ENCODE measurements around the gene TPRX1. TPM values are rescaled to one million over a fixed set of nuclear protein-coding genes. Genes with fewer than 3 reads are reported as not detected.
"Not testable (repeated sequence)": the region's sequence is repeated elsewhere in the genome, so short reads cannot be mapped to it uniquely, and the experiment has no call there.

TPRX1 gene
- total RNA-seq, 1 donor from 2014 or later: not detected

DNA sequence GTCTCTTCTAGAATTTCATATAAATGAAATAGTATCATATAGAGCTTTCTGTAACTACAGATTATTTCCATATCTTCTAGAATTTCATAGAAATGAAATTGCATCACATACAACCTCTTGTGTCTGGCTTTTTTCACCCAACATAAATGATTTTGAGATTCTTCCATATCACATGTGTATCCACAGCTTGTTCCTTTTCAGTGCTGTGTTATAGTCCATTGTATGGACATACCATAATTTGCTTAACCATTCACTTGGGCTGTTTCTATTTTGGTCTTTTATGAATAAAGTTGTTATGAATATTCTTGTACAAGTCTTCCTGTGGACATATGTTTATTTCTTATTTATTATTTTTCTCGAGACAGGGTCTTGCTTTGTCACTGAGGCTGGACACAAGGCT, 11.7 kb downstream of the TPRX1 start:
- Mint-ChIP-seq H3K4me1 (peaks cover 6% of the 10 kb centered on the region), H3K9me3 (no peaks in the 10 kb centered on the region), H3K27ac (no peak overlapping the region), H3K27me3 (no peaks in the 10 kb centered on the region), H3K4me3 (no peak overlapping the region), H3K36me3 (ENCODE audit: low read depth) (no peaks in the 10 kb centered on the region)
- intact Hi-C loops (cut with micrococcal nuclease): no loop called here
- no peak for DNase-seq

DNA sequence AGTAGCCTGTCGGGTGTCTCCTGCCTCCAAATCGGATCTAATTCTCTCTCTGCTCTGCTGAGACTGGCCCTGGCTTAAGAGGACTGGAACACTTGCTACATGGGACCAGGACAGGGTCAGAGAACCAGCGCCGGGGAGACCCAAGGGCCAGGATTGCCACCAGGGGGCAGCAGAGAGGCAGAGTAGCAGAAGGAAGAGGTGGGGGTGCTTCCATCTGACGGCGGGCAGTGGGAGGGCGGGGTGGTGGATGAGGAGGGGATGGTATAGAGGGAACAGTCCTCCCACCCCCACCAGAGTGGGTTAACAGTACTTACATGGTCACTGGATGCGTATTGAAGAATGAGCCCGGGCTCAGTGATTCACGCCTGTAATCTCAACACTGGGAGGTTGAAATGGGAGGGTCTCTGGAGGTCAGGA, 13.9 kb downstream of the TPRX1 start:
- peaks cover 6% of the 10 kb centered on the region for H3K4me1 Mint-ChIP-seq
- peak; percentile 94 for DNase-seq
- no peaks in the 10 kb centered on the region for H3K27me3 Mint-ChIP-seq
- intact Hi-C loops (cut with micrococcal nuclease): no loop called here
- no peak overlapping the region for H3K27ac Mint-ChIP-seq
- peaks cover under 1% of the 10 kb centered on the region for H3K36me3 Mint-ChIP-seq (ENCODE audit: low read depth)
- H3K9me3 Mint-ChIP-seq: no peaks in the 10 kb centered on the region
- no peak overlapping the region for H3K4me3 Mint-ChIP-seq

DNA sequence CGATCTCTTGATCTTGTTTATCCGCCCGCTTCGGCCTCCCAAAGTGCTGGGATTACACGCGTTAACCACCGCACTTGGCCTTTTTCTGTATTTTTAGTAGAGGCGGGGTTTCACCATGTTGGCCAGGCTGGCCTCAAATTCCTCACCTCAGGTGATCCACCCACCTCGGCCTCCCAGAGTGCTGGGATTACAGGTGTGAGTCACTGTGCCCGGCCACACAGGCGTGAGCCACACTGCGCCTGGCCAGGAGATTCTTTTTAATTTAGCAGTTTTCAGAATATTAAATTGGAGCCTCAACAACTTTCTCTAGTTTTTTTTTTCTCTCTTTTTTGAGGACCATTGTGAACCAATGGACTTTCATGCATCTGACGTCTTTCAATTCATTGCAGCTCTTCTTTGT, 14.5 kb downstream of the TPRX1 start:
- H3K27ac Mint-ChIP-seq; DNase-seq; H3K27me3 Mint-ChIP-seq; H3K4me1 Mint-ChIP-seq; intact Hi-C loops (cut with micrococcal nuclease); H3K9me3 Mint-ChIP-seq; H3K36me3 Mint-ChIP-seq (ENCODE audit: low read depth); H3K4me3 Mint-ChIP-seq: not testable (repeated sequence)

DNA sequence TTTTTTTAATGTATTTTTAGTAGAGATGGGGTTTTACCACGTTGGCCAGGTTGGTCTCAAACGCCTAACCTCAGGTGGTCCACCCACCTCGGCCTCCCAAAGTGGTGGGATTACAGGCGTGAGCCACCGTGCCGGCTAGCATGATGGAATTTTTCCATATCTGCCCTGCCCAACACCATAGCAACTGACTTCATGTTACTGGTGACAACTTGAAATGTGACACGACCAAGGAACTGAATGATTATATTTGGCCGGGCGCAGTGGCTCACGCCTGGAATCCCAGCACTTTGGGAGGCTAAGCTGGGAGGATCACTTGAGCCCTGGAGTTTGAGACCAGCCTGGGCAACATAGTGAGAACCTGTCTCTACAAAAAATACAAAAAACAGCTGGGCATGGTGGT, 17.0 kb downstream of the TPRX1 start:
- H3K4me3 Mint-ChIP-seq; H3K9me3 Mint-ChIP-seq; H3K27ac Mint-ChIP-seq; intact Hi-C loops (cut with micrococcal nuclease); H3K27me3 Mint-ChIP-seq; DNase-seq; H3K4me1 Mint-ChIP-seq: not testable (repeated sequence)
- peaks cover 18% of the 10 kb centered on the region for H3K36me3 Mint-ChIP-seq (ENCODE audit: low read depth)

DNA sequence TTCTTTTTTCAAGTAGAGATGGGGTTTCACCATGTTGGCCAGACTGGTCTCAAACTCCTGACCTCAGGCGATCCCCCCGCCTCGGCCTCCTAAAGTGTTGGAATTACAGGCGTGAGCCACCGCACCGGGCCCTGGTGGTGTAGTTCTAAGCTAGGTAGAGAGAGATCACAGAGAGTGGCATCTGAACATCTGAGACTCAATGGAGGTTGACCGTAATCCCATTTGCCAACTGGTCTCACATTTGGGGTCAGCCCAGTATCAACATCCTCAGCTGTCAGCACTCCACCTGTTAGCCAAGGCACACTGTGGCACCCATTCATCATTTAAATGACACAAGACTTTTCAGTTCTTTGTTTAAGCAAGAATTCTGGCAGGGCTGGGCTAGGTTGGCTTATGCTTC, 17.8 kb downstream of the TPRX1 start:
- no peak for DNase-seq
- intact Hi-C loops (cut with micrococcal nuclease): no loop called here

DNA sequence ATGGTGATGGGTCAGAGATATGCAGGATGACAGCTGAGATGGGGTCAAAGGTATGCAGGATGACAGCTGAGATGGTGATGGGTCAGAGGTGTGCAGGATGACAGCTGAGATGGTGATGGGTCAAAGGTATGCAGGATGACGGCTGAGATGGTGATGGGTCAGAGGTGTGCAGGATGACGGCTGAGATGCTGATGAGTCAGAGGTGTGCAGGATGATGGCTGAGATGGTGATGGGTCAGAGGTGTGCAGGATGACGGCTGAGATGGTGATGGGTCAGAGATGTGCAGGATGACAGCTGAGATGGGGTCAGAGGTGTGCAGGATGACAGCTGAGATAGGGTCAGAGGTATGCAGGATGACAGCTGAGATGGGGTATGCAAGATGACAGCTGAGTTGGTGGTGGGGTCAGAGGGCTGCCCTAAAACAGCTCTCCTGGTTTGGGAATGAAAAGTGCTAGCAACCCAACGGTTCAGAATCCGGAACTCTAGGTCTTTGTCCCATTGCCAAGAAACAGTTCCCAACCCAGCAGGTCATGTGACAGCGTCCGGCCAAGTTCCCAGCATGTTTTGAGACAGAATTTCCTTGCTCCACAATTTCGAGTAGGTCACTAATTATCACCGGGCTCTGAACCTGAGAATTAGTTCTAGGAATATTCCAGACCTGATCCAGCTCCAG, 22.6 kb downstream of the TPRX1 start:
- Mint-ChIP-seq H3K4me3 (peak overlapping the region; percentile 10), H3K4me1 (peaks cover 18% of the 10 kb centered on the region), H3K27ac (no peak overlapping the region), H3K27me3 (no peaks in the 10 kb centered on the region), H3K36me3 (ENCODE audit: low read depth) (peaks cover 36% of the 10 kb centered on the region), H3K9me3 (no peaks in the 10 kb centered on the region)
- no peak for DNase-seq
- intact Hi-C loops (cut with micrococcal nuclease): no loop called here

More for the DNA sequence above, 17.8 kb downstream of the TPRX1 start:
- Mint-ChIP-seq H3K4me3 (no peak overlapping the region), H3K9me3 (no peaks in the 10 kb centered on the region), H3K27ac (no peak overlapping the region), H3K4me1 (peaks cover 6% of the 10 kb centered on the region), H3K27me3 (no peaks in the 10 kb centered on the region), H3K36me3 (ENCODE audit: low read depth) (peaks cover 24% of the 10 kb centered on the region)

DNA sequence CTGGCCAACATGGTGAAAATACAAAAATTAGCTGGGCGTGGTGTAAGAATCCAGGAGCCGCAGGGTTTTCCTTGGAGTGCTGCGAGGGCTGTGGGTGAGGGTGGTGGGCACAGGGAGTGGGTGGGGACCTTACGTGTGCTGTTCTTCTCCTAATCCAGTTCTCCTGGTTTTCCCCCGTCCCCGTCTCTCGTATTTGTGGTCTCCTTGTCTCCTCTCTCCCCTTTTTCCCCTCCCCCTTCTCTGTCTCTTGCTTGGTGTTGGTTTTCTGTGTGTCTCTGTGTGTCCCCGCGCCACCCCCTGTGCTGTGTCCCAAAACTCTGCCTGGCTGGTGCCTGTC, 24.2 kb downstream of the TPRX1 start:
- H3K36me3 Mint-ChIP-seq (ENCODE audit: low read depth): peaks cover 34% of the 10 kb centered on the region
- H3K4me1 Mint-ChIP-seq: peaks cover 18% of the 10 kb centered on the region
- H3K9me3 Mint-ChIP-seq: no peaks in the 10 kb centered on the region
- no peak for DNase-seq
- peak overlapping the region; percentile 100 for H3K4me3 Mint-ChIP-seq
- H3K27ac Mint-ChIP-seq: peak overlapping the region; percentile 36
- intact Hi-C loops (cut with micrococcal nuclease): no loop called here
- H3K27me3 Mint-ChIP-seq: no peaks in the 10 kb centered on the region

DNA sequence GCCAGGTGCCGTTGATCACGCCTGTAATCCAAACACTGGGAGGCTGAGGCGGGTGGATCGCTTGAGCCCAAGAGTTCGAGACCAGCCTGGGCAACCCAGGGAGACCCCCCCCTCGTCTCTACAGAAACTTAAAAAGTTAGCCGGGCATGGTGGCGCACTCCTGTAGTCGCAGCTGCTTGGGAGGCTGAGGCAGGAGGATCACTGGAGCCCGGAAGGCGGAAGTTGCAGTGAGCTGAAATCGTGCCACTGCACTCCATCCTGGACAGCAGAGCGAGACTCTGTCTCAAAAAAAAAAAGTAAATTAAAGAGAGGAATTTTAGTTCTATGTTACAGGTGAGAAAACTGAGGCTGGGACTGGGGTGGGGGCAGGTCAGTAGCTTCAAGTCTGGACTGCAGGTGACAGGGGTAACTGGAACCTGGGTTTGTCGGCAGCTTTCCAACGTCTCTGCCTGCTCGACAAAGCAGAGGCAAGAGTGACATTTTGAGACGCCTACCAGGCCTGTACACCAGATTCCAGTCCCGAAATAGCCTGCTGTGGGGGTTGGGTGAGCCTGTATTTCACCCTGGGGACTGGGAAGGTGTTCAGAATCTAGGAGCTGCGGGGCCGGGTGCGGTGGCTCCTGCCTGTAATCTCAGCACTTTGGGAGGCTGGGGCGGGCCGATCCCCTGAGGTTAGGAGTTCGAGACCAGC, 24.7 kb downstream of the TPRX1 start:
- H3K36me3 Mint-ChIP-seq (ENCODE audit: low read depth): peaks cover 34% of the 10 kb centered on the region
- DNase-seq: no peak
- H3K9me3 Mint-ChIP-seq: no peaks in the 10 kb centered on the region
- H3K4me3 Mint-ChIP-seq: peak overlapping the region; percentile 100
- peaks cover 18% of the 10 kb centered on the region for H3K4me1 Mint-ChIP-seq
- peak overlapping the region; percentile 97 for H3K27ac Mint-ChIP-seq
- intact Hi-C loops (cut with micrococcal nuclease): no loop called here
- no peaks in the 10 kb centered on the region for H3K27me3 Mint-ChIP-seq

DNA sequence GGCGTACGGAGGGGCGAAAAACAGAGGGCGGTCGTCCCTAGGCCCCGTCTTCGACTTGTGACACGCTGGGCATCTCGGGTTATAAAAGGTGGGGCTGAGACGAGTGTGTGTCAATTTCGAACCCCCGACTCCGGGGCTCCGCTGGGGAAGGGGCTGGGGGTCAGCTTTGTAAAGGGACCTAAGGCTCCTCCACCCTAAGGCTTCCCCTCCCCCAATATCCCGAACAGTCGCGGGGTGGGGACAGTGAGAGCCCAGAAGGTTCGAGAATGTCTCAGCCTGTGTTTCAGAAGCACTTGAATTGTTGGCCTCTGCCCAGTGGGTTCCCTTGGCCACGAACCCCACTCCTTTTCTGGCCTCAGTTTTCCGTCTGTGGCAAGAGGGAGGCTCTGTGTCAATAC, 25.4 kb downstream of the TPRX1 start:
- peaks cover 29% of the 10 kb centered on the region for H3K36me3 Mint-ChIP-seq (ENCODE audit: low read depth)
- peak overlapping the region; percentile 100 for H3K4me3 Mint-ChIP-seq
- peak overlapping the region; percentile 97 for H3K27ac Mint-ChIP-seq
- peak; percentile 73 for DNase-seq
- H3K27me3 Mint-ChIP-seq: no peaks in the 10 kb centered on the region
- H3K4me1 Mint-ChIP-seq: peaks cover 18% of the 10 kb centered on the region
- no peaks in the 10 kb centered on the region for H3K9me3 Mint-ChIP-seq
- intact Hi-C loops (cut with micrococcal nuclease): no loop called here

DNA sequence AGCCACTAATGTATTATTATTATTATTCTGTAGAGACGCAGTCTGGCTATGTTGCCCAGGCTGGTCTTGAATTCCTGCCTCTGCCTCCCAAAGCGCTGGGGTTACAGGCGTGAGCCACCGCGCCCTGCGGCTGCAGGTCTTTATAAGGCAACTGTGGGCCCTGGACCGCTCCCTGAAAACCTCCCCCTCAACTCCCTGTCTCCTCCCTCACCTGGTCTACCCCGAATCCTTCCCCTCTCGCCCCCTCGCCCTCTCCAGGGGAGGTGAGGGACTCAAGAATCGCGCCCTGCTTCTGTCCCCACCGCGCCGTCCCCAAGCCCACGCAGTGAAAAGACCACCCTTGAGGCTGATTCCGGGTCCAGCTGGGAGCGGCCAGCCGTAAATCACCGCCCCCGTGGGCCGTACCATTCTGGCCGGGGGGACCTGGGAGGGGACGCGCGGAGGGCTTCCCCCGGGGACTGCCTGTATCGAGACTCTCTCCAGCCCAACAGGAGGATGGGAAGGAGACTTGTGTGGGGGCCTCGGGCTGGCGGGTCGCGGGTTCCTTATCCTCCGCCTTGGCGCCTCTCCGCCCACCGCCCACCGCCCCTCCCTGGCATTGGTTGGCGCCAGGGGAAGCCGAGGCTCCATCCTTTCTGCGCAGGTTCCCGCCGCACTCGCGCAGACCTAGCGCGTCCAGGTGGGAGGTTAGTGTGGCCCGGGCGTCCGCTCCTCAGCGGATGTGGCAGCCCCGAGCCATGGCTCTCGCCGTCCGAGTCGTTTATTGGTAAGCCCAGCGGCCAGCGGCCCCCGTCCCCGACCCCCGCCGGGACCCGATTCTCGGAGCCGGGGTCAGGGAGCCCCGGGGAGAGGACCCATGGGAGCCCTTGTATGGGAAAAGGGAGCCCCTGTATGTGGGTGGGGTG, 26.1 kb downstream of the TPRX1 start, which contains the start of gene SELENOW:
SELENOW (plus strand) TSS at position 655 of the 905 bp plus-strand sequence; CDS start at position 738, 83 bp downstream.
- Mint-ChIP-seq H3K27me3 (no peaks in the 10 kb centered on the region), H3K36me3 (ENCODE audit: low read depth) (peaks cover 25% of the 10 kb centered on the region), H3K4me1 (peaks cover 18% of the 10 kb centered on the region), H3K9me3 (no peaks in the 10 kb centered on the region), H3K4me3 (peak within 1 kb of the TSS; percentile 100), H3K27ac (peak within 1 kb of the TSS; percentile 97)
- intact Hi-C loops (cut with micrococcal nuclease): no loop called here
- peak; percentile 94 for DNase-seq

DNA sequence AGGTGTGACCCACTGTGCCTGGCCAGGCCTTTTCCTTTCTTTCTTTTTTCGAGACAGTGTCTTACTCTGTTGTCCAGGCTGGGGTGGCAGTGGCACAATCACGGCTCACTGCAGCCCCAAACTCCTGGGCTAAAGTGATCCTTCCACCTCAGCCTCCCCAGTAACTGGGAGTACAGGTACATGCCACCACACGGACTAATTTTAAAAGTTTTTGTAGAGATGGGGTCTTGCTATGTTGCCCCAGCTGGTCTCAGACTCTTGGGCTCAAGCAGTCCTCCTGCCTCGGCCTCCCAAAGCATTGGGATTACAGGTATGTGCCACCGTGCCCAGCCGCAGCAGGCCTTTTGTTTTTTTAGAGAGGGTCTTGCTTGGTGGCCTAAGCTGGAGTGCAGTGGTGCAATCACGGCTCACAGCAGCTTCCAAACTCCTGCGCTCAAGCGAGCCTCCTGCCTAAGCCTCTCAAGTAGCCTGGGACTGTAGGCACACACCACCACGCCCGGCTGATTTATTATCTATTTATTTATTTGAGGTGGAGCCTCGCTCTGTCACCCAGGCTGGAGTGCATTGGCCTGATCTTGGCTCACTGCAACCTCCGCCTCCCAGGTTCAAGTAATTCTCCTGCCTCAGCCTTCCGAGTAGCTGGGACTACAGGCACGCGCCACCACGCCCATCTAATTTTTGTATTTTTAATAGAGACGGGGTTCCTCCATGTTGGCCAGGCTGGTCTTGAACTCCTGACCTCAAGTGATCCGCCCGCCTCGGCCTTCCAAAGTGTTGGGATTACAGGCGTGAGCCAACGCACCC, 26.9 kb downstream of the TPRX1 start:
- DNase-seq; H3K9me3 Mint-ChIP-seq; H3K27ac Mint-ChIP-seq; H3K27me3 Mint-ChIP-seq; intact Hi-C loops (cut with micrococcal nuclease): not testable (repeated sequence)
- peak overlapping the region; percentile 100 for H3K4me3 Mint-ChIP-seq
- H3K4me1 Mint-ChIP-seq: peaks cover 18% of the 10 kb centered on the region
- peaks cover 19% of the 10 kb centered on the region for H3K36me3 Mint-ChIP-seq (ENCODE audit: low read depth)

DNA sequence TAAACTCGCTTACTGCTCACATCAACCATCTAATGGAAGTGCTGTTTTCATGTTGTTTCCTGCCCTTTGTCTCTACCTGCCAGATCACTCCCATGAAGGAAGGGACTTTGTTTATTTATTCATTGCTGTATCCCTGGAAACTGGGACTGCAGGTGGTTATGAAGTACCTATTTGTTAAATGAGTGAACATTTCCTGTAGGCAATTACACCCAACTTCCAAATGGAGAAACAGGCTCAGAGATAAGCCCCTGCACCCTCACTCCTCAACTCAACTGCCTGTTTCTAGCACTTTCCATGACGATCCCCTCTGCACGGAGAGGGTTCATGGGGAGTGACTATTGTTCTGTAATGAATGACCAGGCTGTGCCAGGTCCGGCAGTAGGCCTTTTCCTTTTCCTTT, 27.8 kb downstream of the TPRX1 start:
- Mint-ChIP-seq H3K9me3 (no peaks in the 10 kb centered on the region), H3K4me3 (no peak overlapping the region), H3K36me3 (ENCODE audit: low read depth) (peaks cover 11% of the 10 kb centered on the region), H3K27ac (no peak overlapping the region), H3K4me1 (peaks cover 18% of the 10 kb centered on the region), H3K27me3 (no peaks in the 10 kb centered on the region)
- DNase-seq: no peak
- intact Hi-C loops (cut with micrococcal nuclease): no loop called here

DNA sequence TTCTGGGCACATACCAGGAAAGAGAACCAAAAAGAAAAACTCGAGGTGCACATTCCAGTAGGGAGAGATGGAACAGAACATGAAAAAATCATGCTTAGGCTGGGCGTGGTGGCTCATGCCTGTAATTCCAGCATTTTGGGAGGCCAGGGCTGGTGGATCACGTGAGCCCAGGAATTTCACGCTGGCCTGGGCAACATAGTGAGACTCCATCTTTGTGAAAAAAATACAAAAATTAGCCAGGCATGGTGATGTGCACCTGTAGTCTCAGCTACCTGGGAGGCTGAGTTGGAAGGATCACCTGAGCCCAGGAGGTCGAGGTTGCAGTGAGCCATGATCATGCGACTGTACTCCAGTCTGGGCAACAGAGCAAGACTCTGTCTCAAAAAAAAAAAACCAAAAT, 33.1 kb downstream of the TPRX1 start:
- intact Hi-C loops (cut with micrococcal nuclease); H3K4me3 Mint-ChIP-seq; H3K4me1 Mint-ChIP-seq; H3K9me3 Mint-ChIP-seq; H3K27ac Mint-ChIP-seq; H3K36me3 Mint-ChIP-seq (ENCODE audit: low read depth); DNase-seq; H3K27me3 Mint-ChIP-seq: not testable (repeated sequence)
